CD4-positive, alpha-beta T cell (primary cell): ENCODE results near the gene DHRS13. TPM values are rescaled to one million over a fixed set of nuclear protein-coding genes. Genes with fewer than 3 reads are reported as not detected.
A peak's percentile ranks its signal among the peaks of the same experiment; 100 is the strongest.

Experiments used
- ATAC-seq: fragments of 200-7000 bp; cut with Tn5 transposase; one replicate; pipeline ENCODE4 v1.10.0; 2022; ENCODE audit warnings: mild to moderate bottlenecking; ENCODE audit not compliant: poor library complexity
- CTCF ChIA-PET: fragments of 350-600 bp; sonication (Branson Sonifier 250); formaldehyde crosslinking; loops from one replicate; lab custom pipeline; 2021; ENCODE audit warnings: antibody characterized with exemption, inconsistent platforms; lab: Charles Lee
- POLR2A ChIA-PET: fragments of 350-600 bp; sonication (Branson Sonifier 250); formaldehyde crosslinking; loops from one replicate; lab custom pipeline; 2021; ENCODE audit warnings: antibody characterized with exemption, inconsistent platforms; lab: Charles Lee
- DNase-seq, 14 experiments: peaks; one replicate each; pipeline ENCODE4 v3.0.0-alpha.2; 2013 to 2020; ENCODE audit warnings: mixed read lengths in 2 of 14
- H3K27ac ChIP-seq, 2 donors: one replicate each; pipeline versions ENCODE4 v1.5.1 to v1.7.0; 2013; ENCODE audit warnings: low read length in 2 of 2, low read depth in 1 of 2, mild to moderate bottlenecking in 1 of 2
- H3K27me3 ChIP-seq, 2 experiments: 1 replicate in 1 of 2; 2 replicates in 1 of 2; pipeline versions ENCODE4 v1.6.1 to v1.7.0; 2013; ENCODE audit warnings: low read length in 2 of 2, control low read depth in 1 of 2, mild to moderate bottlenecking in 1 of 2, moderate library complexity in 1 of 2; ENCODE audit not compliant: insufficient read depth in 2 of 2, control insufficient read depth in 1 of 2
- H3K36me3 ChIP-seq: one replicate; pipeline ENCODE4 v1.6.1; 2013; ENCODE audit warnings: low read length, control low read depth; ENCODE audit not compliant: insufficient read depth
- H3K4me1 ChIP-seq: one replicate; pipeline ENCODE4 v1.6.1; 2013; ENCODE audit warnings: low read length, control low read depth; ENCODE audit not compliant: insufficient read depth
- H3K4me3 ChIP-seq: one replicate; pipeline ENCODE4 v1.5.1; 2013; ENCODE audit warnings: mild to moderate bottlenecking, low read length, moderate library complexity
- H3K9me3 ChIP-seq, 2 experiments: 1 replicate in 1 of 2; 2 replicates in 1 of 2; pipeline versions ENCODE4 v1.6.1 to v1.7.0; 2013; ENCODE audit warnings: low read length in 2 of 2, mild to moderate bottlenecking in 2 of 2, control low read depth in 1 of 2, moderate library complexity in 1 of 2; ENCODE audit not compliant: control insufficient read depth in 1 of 2, insufficient read depth in 1 of 2
- H3K27ac Mint-ChIP-seq: one replicate; pipeline ENCODE4 v1.8.0; 2020; ENCODE audit warnings: mixed read lengths
- H3K27me3 Mint-ChIP-seq: one replicate; pipeline ENCODE4 v1.8.0; 2021; ENCODE audit warnings: mixed read lengths
- H3K36me3 Mint-ChIP-seq: one replicate; pipeline ENCODE4 v1.8.0; 2021; ENCODE audit warnings: low read depth, mixed read lengths
- H3K4me1 Mint-ChIP-seq: one replicate; pipeline ENCODE4 v1.8.0; 2021; ENCODE audit warnings: low read depth, mixed read lengths
- H3K4me3 Mint-ChIP-seq: one replicate; pipeline ENCODE4 v1.8.0; 2020; ENCODE audit warnings: mild to moderate bottlenecking, mixed read lengths
- H3K9me3 Mint-ChIP-seq: one replicate; pipeline ENCODE4 v1.8.0; 2020; ENCODE audit warnings: mixed read lengths
- CTCF ChIP-seq: fragments of 200-600 bp; IDR thresholded peaks from one replicate; pipeline ENCODE4 v1.8.0; 2022; ENCODE audit warnings: antibody characterized with exemption, mild to moderate bottlenecking
- intact Hi-C, 2 experiments: fragments of 100-400 bp; cut with DNase I in 1 of 2; cut with micrococcal nuclease in 1 of 2; formaldehyde crosslinking; loops; one replicate each; pipeline versions ENCODE4 v1.15.1 to v1.9.0; 2023 to 2025; cut with DNase I, micrococcal nuclease
- total RNA-seq, 174 experiments: library from RNA in 2 of 174; stranded (reverse) in 2 of 174; gene quantifications; one replicate each; pipeline ENCODE4 v1.2.3 and lab custom pipeline; 2021 to 2026

The DHRS13 gene
- total RNA-seq, 2 experiments from 2014 or later, result 33.5 to 34.3 TPM

GRCh38 chr17:28899212-28899815 lies 3.6 kb downstream of the DHRS13 start:
- H3K27me3 Mint-ChIP-seq, result no peaks in the 10 kb centered on the region
- ChIA-PET CTCF (interaction anchor here (0.8 to 2.2 kb wide), 3 partner anchors 54 to 172 kb away, joined by 3 to 9 read pairs (median 4); no protein-coding TSS in a partner anchor), POLR2A (interaction anchor here (1.9 to 4.1 kb wide), 3 partner anchors 44 to 53 kb away, joined by 6 to 37 read pairs (median 22); partner anchors contain the start of genes ERAL1 and PHF12)
- peak overlapping the region; percentile 93 for H3K4me3 Mint-ChIP-seq
- Histone ChIP-seq H3K27ac (no peak overlapping the region), H3K4me1 (peaks cover 63% of the 10 kb centered on the region), H3K36me3 (peaks cover 14% of the 10 kb centered on the region), H3K27me3 (no peaks in the 10 kb centered on the region), H3K4me3 (no peak overlapping the region), H3K9me3 (no peaks in the 10 kb centered on the region)
- H3K4me1 Mint-ChIP-seq, result peaks cover 59% of the 10 kb centered on the region
- ATAC-seq (no peak), DNase-seq (no peak)
- H3K27ac Mint-ChIP-seq, result peak overlapping the region; percentile 95
- no peaks in the 10 kb centered on the region for H3K9me3 Mint-ChIP-seq
- TF ChIP-seq CTCF, result no peak
- H3K36me3 Mint-ChIP-seq, result peaks cover 35% of the 10 kb centered on the region
- intact Hi-C loops, result no loop called here

GRCh38 chr17:28898527-28898955 lies 4.3 kb downstream of the DHRS13 start:
- CTCF ChIA-PET, result interaction anchor here (0.8 to 3.3 kb wide), 5 partner anchors 54 to 172 kb away, joined by 3 to 11 read pairs (median 5); partner anchors contain the start of gene PHF12
- peaks cover 39% of the 10 kb centered on the region for H3K36me3 Mint-ChIP-seq
- no peaks in the 10 kb centered on the region for H3K27me3 Mint-ChIP-seq
- Histone ChIP-seq H3K27me3 (no peaks in the 10 kb centered on the region), H3K36me3 (peaks cover 14% of the 10 kb centered on the region), H3K4me3 (no peak overlapping the region), H3K4me1 (peaks cover 70% of the 10 kb centered on the region), H3K9me3 (no peaks in the 10 kb centered on the region), H3K27ac (peak overlapping the region; percentile 86 to 87)
- intact Hi-C loops, result no loop called here
- ATAC-seq, result no peak
- TF ChIP-seq CTCF, result no peak
- no peaks in the 10 kb centered on the region for H3K9me3 Mint-ChIP-seq
- DNase-seq, result no peak
- peak overlapping the region; percentile 93 for H3K4me3 Mint-ChIP-seq
- peak overlapping the region; percentile 95 for H3K27ac Mint-ChIP-seq
- POLR2A ChIA-PET, result interaction anchor here (1.0 to 4.1 kb wide), 12 partner anchors 13 to 187 kb away, joined by 3 to 37 read pairs (median 10); partner anchors contain the start of genes ERAL1, FAM222B, PHF12 and PROCA1
- H3K4me1 Mint-ChIP-seq, result peaks cover 65% of the 10 kb centered on the region

GRCh38 chr17:28897769-28898526 lies 4.9 kb downstream of the DHRS13 start:
- DNase-seq (peak in 6 of 14 experiments; percentile 11 to 63 (median 42)), ATAC-seq (no peak)
- Histone ChIP-seq H3K4me3 (peak overlapping the region; percentile 83), H3K27ac (peak overlapping the region; percentile 86 to 87), H3K4me1 (peaks cover 70% of the 10 kb centered on the region), H3K36me3 (peaks cover 14% of the 10 kb centered on the region), H3K9me3 (no peaks in the 10 kb centered on the region), H3K27me3 (no peaks in the 10 kb centered on the region)
- ChIA-PET CTCF (interaction anchor here (0.7 to 3.3 kb wide), 7 partner anchors 54 to 171 kb away, joined by 3 to 11 read pairs (median 5); partner anchors contain the start of genes NEK8 and PHF12), POLR2A (interaction anchor here (1.0 to 4.1 kb wide), 16 partner anchors 13 to 396 kb away, joined by 3 to 37 read pairs (median 8); partner anchors contain the start of genes ERAL1, FAM222B, NEK8 and NUFIP2)
- Mint-ChIP-seq H3K4me3 (peak overlapping the region; percentile 93), H3K27ac (peak overlapping the region; percentile 95), H3K9me3 (no peaks in the 10 kb centered on the region), H3K27me3 (no peaks in the 10 kb centered on the region), H3K4me1 (peaks cover 65% of the 10 kb centered on the region), H3K36me3 (peaks cover 40% of the 10 kb centered on the region)
- intact Hi-C loops, result loop anchor here (2.0 kb wide), 3 partner anchors 41 to 169 kb away; partner anchors contain the start of gene NEK8 (in 1 of the 2)
- no peak for TF ChIP-seq CTCF
